SK-N-SH (cell line): ENCODE data around the gene FCER1G. TPM values are rescaled to one million over a fixed set of nuclear protein-coding genes. Genes with fewer than 3 reads are reported as not detected.
A peak's percentile ranks its signal among the peaks of the same experiment; 100 is the strongest.

Experiments used
- CTCF ChIA-PET: fragments of 300-600, 350-600 bp; formaldehyde crosslinking; extraction: SDS; loops from one replicate; lab custom pipeline; 2021; lab: Yijun Ruan, JAX
- POLR2A ChIA-PET: fragments of 350-600 bp; sonication (Branson Sonifier 250); formaldehyde crosslinking; extraction: SDS; loops from one replicate; lab custom pipeline; 2020; ENCODE audit warnings: antibody characterized with exemption, inconsistent platforms; lab: Yijun Ruan, JAX
- DNase-seq: peaks from one replicate; pipeline ENCODE4 v3.0.0; 2012
- H2AFZ ChIP-seq: fragments of 200-600 bp; sonication (generic); 2 replicates; pipeline ENCODE4 v1.8.1; 2016; ENCODE audit warnings: antibody characterized with exemption, mild to moderate bottlenecking, low read depth
- H3F3A ChIP-seq: fragments of 200-600 bp; sonication (generic); replicated peaks from 2 replicates; pipeline ENCODE3; 2016; ENCODE audit warnings: antibody characterized with exemption, mild to moderate bottlenecking; ENCODE audit not compliant: insufficient read depth
- H3K27ac ChIP-seq, 2 experiments: fragments of 200-500 bp in 1 of 2; fragments of 200-600 bp in 1 of 2; sonication (Bioruptor generic) in 1 of 2; sonication (generic), shearing (Covaris generic) in 1 of 2; 2 replicates each; pipeline versions ENCODE4 v1.5.1 to v1.6.1; 2014 to 2016; ENCODE audit warnings: low read depth in 2 of 2, inconsistent platforms in 1 of 2, low read length in 1 of 2, mild to moderate bottlenecking in 1 of 2, mixed read lengths in 1 of 2
- H3K27me3 ChIP-seq: fragments of 200-600 bp; sonication (generic), shearing (Covaris generic); 2 replicates; pipeline ENCODE4 v1.6.1; 2016; ENCODE audit warnings: mixed run types; ENCODE audit not compliant: insufficient read depth
- H3K36me3 ChIP-seq, 2 experiments: fragments of 200-500 bp in 1 of 2; fragments of 200-600 bp in 1 of 2; sonication (Bioruptor generic) in 1 of 2; sonication (generic) in 1 of 2; replicated peaks in 1 of 2; 2 replicates each; pipeline versions ENCODE3 to v1.5.1; 2014 to 2016; ENCODE audit warnings: low read length in 1 of 2, mild to moderate bottlenecking in 1 of 2; ENCODE audit not compliant: insufficient read depth in 2 of 2, control insufficient read depth in 1 of 2
- H3K4me1 ChIP-seq, 2 experiments: fragments of 200-500 bp in 1 of 2; fragments of 200-600 bp in 1 of 2; sonication (Bioruptor generic) in 1 of 2; sonication (generic), shearing (Covaris generic) in 1 of 2; 2 replicates each; pipeline versions ENCODE4 v1.5.1 to v1.6.1; 2014 to 2016; ENCODE audit warnings: low read depth in 1 of 2, low read length in 1 of 2, mixed run types in 1 of 2; ENCODE audit not compliant: insufficient read depth in 2 of 2, control insufficient read depth in 1 of 2
- H3K4me2 ChIP-seq: fragments of 200-600 bp; sonication (generic), shearing (Covaris generic); 2 replicates; pipeline ENCODE4 v1.6.1; 2017; ENCODE audit warnings: mixed run types
- H3K4me3 ChIP-seq, 2 experiments: fragments of 200-500 bp in 1 of 2; fragments of 200-600 bp in 1 of 2; sonication (Bioruptor generic) in 1 of 2; sonication (generic), shearing (Covaris generic) in 1 of 2; 2 replicates each; pipeline versions ENCODE4 v1.5.1 to v1.8.1; 2014 to 2016; ENCODE audit warnings: low read depth in 2 of 2, inconsistent platforms in 1 of 2, low read length in 1 of 2, mild to moderate bottlenecking in 1 of 2, mixed read lengths in 1 of 2, moderate library complexity in 1 of 2
- H3K79me2 ChIP-seq: fragments of 200-600 bp; sonication (generic); 2 replicates; pipeline ENCODE4 v1.8.1; 2017; ENCODE audit warnings: mild to moderate bottlenecking; ENCODE audit not compliant: insufficient read depth
- H3K9ac ChIP-seq: fragments of 200-600 bp; sonication (generic); 2 replicates; pipeline ENCODE4 v1.6.1; 2017; ENCODE audit warnings: mixed run types
- H3K9me2 ChIP-seq: fragments of 200-600 bp; sonication (generic); 2 replicates; pipeline ENCODE4 v1.6.1; 2017; ENCODE audit warnings: mixed run types
- H3K9me3 ChIP-seq: fragments of 200-600 bp; sonication (generic); 2 replicates; pipeline ENCODE4 v1.6.1; 2017; ENCODE audit warnings: mixed run types, mild to moderate bottlenecking, moderate library complexity
- H4K20me1 ChIP-seq: fragments of 200-600 bp; sonication (generic); 2 replicates; pipeline ENCODE4 v1.6.1; 2017; ENCODE audit warnings: mild to moderate bottlenecking, mixed run types; ENCODE audit not compliant: insufficient read depth
- CTCF ChIP-seq: fragments of 200-600 bp; sonication (generic); IDR thresholded peaks from 2 replicates; pipeline ENCODE4 v1.6.1; 2017; ENCODE audit warnings: antibody characterized with exemption, mild to moderate bottlenecking, moderate library complexity
- EP300 ChIP-seq, 2 experiments: IDR thresholded peaks; 2 replicates each; pipeline versions ENCODE4 v1.4.0 to v1.6.1; 2012; ENCODE audit warnings: borderline replicate concordance in 1 of 2, low read depth in 1 of 2, low read length in 1 of 2
- FOXJ3 ChIP-seq: sonication (generic); formaldehyde crosslinking; IDR thresholded peaks from 2 replicates; pipeline ENCODE4 v1.5.1; 2020; ENCODE audit warnings: mild to moderate bottlenecking, missing genetic modification reagents
- GATA2 ChIP-seq: sonication (generic); formaldehyde crosslinking; IDR thresholded peaks from 2 replicates; pipeline ENCODE4 v1.5.0; 2020; ENCODE audit warnings: mild to moderate bottlenecking, missing genetic modification reagents
- IRF3 ChIP-seq: fragments of 150-350 bp; IDR thresholded peaks from 2 replicates; pipeline ENCODE4 v1.6.1; 2016; ENCODE audit warnings: mild to moderate bottlenecking, low read depth, low read length
- RAD21 ChIP-seq: IDR thresholded peaks from 2 replicates; pipeline ENCODE4 v1.6.1; 2012; ENCODE audit warnings: mild to moderate bottlenecking, low read length
- REST ChIP-seq: IDR thresholded peaks from 2 replicates; pipeline ENCODE4 v1.6.1; 2012; ENCODE audit warnings: mild to moderate bottlenecking, low read depth, low read length, moderate library complexity
- USF1 ChIP-seq: IDR thresholded peaks from 2 replicates; pipeline ENCODE4 v1.4.0; 2012; ENCODE audit warnings: low read depth, borderline replicate concordance
- ZBTB33 ChIP-seq: IDR thresholded peaks from 2 replicates; pipeline ENCODE4 v1.4.0; 2012; ENCODE audit warnings: low read depth, borderline replicate concordance
- WGBS: methylation state at CpG from one replicate; pipeline ENCODE4 v1.1.6; 2017; ENCODE audit warnings: low lambda C conversion rate; 5-methylcytosine and 5-hydroxymethylcytosine counted together
- polyA plus RNA-seq, 3 experiments: library from polyadenylated mRNA; depleted of rRNA; stranded (reverse); fragments of >200 nt; gene quantifications; 2 replicates each; pipeline ENCODE4 v1.2.3, GENCODE V29; 2012

FCER1G gene
- polyA plus RNA-seq, 1 of the 3 experiments (the other 2 are of a cell fraction): 0.61 TPM

- TF ChIP-seq RAD21: no peak
- TF ChIP-seq IRF3: no peak
- TF ChIP-seq EP300 (IDR thresholded peaks at IDR 0.05; ENCODE audit: borderline replicate concordance in 1 of 2, low read depth in 1 of 2, low read length in 1 of 2): no peak
- TF ChIP-seq USF1: no peak
- TF ChIP-seq, all 33 proteins: peak for 0
- Histone ChIP-seq H3K4me3 (no peak overlapping the region), H2AFZ (no peak overlapping the region), H3K9ac (no peak overlapping the region), H3K36me3 (peaks cover 37 to 59% of the 10 kb centered on the region in 2 experiments), H3K27me3 (no peaks in the 10 kb centered on the region), H3K79me2 (peaks cover 5% of the 10 kb centered on the region; the same call in 1 of the 2 replicates), H3K27ac (no peak overlapping the region), H4K20me1 (no peaks in the 10 kb centered on the region), H3K4me2 (no peak overlapping the region), H3K4me1 (peaks cover 0 to 20% of the 10 kb centered on the region in 2 experiments; a peak in 1 of 4 replicates), H3K9me2 (no peaks in the 10 kb centered on the region), H3K9me3 (no peaks in the 10 kb centered on the region), H3F3A (peaks cover 14% of the 10 kb centered on the region)
- 92% methylated on average over 9 of the region's 9 CpGs for WGBS
- DNase-seq: no peak
- ChIA-PET POLR2A (no interaction called here), CTCF (interaction anchor here (1.4 to 1.5 kb wide), 2 partner anchors 10 to 23 kb away, joined by 3 to 4 read pairs; no protein-coding TSS in a partner anchor)
Observed at GRCh38 chr1:161168906-161169305, 46.2 kb upstream of the FCER1G start.

GRCh38 chr1:161171191-161171590 lies 43.9 kb upstream of the FCER1G start:
- H3K4me2 ChIP-seq: no peak overlapping the region
- no peaks in the 10 kb centered on the region for H3K9me3 ChIP-seq
- no peak overlapping the region for H3K4me3 ChIP-seq
- H3K9ac ChIP-seq: no peak overlapping the region
- H3K9me2 ChIP-seq: no peaks in the 10 kb centered on the region
- no peak overlapping the region for H3K27ac ChIP-seq
- TF ChIP-seq IRF3 (no peak), REST (no peak), GATA2 (no peak), CTCF (peak; percentile 28), ZBTB33 (no peak), FOXJ3 (no peak)
- no peaks in the 10 kb centered on the region for H3K27me3 ChIP-seq
- no peak for DNase-seq
- WGBS: 90% methylated on average over 5 of the region's 5 CpGs
- H3K36me3 ChIP-seq: peaks cover 37 to 61% of the 10 kb centered on the region in 2 experiments
- POLR2A ChIA-PET: interaction anchor here (1.4 kb wide), 1 partner anchor 9 kb away, joined by 4 read pairs; no protein-coding TSS in a partner anchor
- H3K79me2 ChIP-seq: peaks cover 11% of the 10 kb centered on the region; the same call in 1 of the 2 replicates
- H4K20me1 ChIP-seq: no peaks in the 10 kb centered on the region
- H3F3A ChIP-seq: no peaks in the 10 kb centered on the region
- peaks cover 0 to 17% of the 10 kb centered on the region in 2 experiments; a peak in 1 of 4 replicates for H3K4me1 ChIP-seq
- CTCF ChIA-PET: interaction anchor here (0.7 to 1.0 kb wide), 4 partner anchors 10 to 817 kb away, joined by 3 to 4 read pairs (median 3); partner anchors contain the start of gene USP21
- no peak overlapping the region for H2AFZ ChIP-seq
